Brain pericyte (primary cell): ENCODE results near the gene CDC42EP3.

Source experiments
- DNase-seq: peaks from one replicate; pipeline ENCODE4 v3.0.0-alpha.2; 2012; ENCODE audit warnings: low read depth, low spot score

Gene CDC42EP3

DNA sequence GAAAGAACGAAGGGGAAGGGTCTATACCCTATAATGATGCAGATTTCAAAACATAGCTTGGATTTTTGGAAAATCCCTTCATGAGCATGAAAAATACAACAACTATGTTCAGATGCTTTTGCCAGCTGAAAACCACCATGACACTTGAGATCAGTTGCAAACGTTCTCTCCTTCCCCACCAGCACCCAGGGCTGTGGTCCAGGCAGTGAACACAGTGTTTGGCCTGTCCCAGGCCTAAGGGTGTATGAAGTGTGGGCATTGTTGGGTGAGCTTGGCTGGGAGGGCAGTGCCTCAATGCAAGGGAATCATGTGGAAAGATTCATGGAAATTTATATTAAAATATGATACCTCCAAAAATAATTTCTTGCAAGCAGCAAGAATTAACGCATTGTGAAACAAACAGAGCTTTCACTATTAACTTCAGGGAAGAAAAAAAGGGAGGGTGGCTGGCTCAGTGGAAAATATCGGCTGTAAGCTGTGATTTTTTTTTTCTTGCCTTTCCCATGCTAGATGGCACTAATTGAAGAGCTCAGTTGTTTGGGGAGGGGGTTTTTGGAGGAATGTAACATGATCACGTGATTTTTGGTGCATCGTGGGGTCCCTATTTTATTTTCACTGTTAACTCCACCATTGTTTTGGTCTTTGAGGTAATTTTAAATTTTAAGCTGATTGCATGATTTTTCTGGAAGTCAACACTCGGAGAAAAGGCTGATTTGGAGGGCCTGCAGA, 52.0 kb downstream of the CDC42EP3 start:
- no peak for DNase-seq

DNA sequence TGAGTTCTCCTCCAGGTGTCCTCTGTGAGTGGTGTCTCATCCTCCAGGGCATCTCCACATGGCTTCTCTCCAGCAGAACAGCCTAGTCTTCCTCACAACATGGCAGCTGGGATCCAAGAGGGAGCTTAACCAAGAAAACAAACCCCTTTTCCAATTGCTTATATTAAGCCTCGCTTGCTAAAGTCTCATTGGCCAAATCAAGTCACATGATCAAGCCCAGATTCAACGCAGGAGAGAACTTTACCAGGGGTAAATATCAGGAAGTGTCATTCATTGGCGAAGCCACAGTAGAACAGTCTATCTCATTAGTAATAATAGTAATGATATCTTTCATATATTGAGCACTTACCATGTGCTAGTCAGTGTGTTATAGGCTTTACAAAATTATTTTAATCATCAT, 53.1 kb downstream of the CDC42EP3 start:
- DNase-seq: no peak

DNA sequence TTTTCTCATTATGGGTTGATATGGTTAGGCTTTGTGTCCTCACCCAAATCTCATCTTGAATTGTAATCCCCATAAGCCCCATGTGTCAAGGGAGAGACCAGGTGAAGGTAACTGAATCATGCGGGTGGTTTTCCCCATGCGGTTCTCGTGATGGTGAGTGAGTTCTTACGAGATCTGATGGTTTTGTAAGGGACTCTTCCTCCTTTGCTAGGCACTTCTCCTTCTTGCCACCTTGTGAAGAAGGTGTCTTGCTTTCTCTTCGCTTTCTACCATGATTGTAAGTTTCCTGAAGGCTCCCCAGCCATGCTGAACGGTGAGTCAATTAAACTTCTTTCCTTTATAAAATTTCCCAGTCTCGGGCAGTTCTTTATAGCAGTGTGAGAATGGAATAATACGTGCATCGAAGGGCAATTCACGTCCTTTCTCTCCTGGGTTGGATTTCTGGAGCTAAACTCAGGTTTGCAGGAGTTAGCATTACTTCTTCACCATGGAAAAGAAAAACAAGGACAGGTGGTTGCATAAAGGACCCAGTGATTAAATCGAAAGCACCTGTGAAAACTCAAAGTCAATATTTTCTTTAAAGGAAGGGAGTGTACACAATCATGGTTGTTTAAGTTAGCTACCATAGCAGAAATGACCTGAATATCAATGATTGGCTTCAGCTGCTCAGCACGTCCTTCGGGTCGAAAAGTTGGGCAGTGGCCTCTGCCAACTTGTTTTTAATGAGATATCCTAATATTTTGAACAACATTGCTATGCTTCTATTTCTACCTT, 54.1 kb downstream of the CDC42EP3 start:
- DNase-seq: no peak

DNA sequence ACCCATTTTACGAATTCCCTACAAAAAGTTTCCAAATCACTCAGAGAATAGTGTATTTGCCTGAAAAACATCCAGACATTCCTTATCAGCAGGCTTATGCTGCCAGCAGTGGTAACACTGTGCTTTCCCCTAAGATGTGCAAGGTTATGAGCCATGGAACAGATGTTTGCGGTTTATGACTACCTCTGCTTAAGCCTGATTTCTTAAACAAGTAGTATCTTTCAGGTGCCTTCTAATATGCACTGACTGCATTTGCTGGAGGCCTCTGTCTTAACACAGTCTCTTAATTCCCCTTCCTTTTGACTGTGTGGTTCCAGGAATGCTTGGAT, 54.8 kb downstream of the CDC42EP3 start:
- no peak for DNase-seq

DNA sequence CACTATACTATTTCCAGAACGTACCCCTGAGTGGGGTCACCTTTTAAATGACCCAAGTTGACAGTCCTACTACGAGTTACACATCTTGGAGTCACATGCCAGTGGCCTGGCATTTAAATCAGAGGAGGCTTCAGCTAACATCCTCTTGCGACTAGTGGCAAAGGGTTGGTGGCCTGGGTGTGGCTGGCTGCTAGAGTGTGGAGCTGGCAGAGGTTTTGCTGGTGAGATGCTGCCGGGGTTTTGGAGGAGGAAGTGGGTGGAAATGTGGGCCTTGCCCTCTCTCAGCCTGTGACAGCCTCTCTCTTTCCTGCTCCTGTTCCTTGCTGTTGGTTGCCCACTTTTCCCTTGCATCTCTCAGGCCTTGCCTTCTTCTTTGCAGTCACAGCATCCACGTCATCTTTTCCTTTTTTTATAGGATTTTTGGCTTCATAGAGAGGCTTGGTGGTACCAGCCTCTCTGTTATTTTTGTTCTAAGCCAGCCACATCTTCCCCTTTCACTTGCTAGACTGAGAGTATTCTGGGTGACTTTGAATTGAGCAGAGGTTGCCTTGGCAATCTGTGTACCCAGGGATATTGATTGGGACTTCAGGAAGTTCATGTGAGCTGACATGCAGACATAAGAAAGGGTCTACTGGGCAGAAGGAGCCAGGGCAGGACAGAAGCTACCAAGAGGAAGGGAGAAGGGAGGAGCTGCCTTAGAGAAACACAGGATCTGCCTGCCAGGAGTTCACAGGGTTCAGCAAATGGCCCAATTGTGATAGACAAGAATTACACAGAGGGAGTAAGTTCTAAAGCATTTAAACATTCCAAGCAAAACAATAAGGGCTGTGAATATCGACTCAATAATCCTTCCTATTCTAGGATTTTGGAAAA, 55.4 kb downstream of the CDC42EP3 start:
- DNase-seq: no peak

DNA sequence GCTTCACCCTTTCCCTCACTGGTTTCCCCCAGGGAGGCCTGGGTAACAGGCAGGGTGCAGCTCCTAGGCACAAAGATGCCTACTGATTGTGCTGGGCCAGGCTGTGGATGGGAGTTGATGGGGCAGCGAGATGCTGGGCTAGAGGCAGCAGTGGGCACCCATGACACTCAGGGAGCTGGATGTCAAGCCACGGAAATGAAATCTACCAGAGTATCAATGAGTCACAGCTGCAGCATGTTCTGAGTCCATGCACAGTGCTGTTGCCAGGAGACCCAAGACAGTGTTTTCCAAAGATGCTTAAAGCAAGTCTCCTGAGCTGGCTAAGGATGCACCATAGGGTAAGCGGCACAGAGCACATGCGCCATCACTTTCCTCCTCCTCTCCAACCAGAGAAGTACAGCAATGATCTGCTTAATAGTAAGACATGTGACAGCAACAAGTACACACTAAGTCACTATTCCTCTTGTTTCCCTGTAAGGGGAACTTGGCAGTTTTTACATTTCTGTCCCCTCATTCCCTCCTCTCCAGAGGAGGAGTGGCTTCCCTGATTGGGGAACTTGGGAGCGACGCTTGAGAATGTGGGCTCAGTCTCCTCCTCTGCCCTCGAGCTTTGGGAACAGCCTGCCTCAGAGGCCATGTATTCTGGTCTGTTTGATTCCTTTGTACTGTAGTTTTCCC, 57.2 kb downstream of the CDC42EP3 start:
- no peak for DNase-seq

DNA sequence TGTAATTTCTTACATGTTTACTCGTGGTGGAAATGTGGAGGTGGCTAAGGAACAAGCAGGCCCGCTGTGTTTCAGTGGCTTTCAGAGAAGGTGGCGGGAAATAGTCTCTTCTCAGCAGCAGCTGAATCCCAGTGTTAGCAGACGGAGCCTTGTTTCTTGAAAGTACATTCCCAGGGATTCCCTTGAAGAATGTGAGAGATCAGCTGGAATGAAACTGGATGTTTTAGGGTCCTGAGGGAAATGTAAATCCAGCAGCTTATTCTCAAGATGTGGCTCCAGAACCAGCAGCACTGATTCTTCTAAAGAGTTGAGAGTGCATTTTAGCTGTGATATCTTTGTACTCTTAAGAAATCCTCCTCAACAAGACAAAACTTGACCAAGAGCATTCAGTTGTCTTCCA, 59.1 kb downstream of the CDC42EP3 start:
- DNase-seq: no peak

DNA sequence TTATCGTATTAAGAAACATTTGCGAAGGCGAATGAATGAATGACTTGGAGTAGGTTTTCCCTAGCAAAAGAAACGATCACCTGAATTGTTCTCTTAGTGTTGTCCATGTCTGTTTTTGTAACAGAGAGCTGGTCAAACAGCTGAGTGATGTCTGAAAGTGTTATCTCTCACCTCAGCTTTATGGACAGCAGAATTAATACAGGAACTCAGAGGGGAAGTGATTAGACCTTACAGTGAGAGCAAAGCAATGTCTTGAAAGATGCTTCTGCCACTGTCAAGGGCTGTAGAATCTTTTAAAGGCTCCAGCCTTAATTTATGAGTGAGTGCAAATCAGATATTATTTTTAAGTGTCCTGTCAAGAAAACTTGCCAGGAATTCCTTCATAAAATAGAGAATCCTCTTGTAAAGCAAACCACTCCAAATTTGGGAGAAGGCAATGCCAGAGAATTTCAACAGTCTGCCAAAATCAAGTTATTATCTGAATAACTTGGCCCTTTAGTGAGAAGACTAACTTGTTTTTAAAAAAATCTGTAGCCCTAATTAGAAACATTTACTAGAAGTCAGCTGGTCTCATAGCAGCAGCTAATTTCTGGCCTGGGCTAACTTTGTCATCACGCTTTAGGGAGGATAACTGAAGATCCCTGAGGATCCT, 60.7 kb downstream of the CDC42EP3 start:
- DNase-seq: no peak

DNA sequence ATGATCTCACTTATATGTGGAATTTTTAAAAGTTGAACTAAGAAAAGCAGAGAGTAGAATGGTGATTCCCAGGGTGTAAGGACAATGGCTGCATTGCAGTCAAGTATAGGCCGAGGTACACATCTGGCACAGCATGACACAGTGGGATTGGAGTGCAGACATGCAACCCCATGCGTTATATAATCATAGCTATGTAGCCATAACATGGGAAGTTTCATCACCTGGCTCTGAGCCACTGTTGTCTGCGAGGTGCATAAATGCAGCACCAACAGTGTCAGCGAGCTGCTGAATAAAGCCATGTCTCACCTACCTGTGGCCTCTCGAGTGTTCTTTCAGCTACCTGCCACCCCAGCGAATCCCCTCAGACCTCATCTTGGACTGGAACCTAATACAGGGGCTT, 61.7 kb downstream of the CDC42EP3 start:
- no peak for DNase-seq

DNA sequence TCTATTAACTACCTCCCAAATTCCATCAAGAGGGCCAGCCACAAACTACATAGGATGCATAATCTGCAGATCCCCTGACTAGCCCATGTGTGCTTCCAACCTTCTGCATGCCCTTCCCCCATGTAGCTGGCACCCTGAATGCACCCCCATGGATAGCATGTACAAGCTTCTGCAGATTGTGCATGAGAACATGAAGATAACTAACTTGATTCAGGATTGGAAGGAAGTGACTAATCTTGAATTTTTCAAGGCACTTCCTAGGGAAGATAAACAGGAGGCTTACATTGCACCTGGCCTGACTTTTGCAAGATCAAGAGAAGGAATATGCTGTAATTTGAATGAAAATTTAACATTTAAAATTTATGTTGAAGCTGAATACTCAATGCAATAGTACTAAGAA, 66.7 kb downstream of the CDC42EP3 start:
- DNase-seq: no peak

DNA sequence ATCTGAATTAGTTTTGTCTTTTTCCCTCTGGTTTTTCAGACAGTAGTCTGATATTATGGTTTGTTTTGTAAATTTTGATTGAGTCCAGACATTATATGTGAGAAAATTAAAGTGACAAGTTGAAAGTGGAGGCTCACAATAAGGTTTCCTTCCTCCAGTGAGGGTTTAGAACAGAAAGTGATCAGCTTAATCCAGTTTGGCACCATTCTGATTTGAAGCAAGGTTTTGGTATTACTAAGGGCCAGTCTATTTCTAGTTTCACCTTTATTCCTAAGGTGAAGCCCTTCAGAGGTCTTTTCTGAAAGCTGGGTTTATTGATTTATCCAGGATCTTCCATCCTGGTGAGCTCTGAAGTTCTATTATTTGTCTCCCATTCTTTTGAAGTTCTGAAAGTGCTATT, 68.7 kb downstream of the CDC42EP3 start:
- no peak for DNase-seq

DNA sequence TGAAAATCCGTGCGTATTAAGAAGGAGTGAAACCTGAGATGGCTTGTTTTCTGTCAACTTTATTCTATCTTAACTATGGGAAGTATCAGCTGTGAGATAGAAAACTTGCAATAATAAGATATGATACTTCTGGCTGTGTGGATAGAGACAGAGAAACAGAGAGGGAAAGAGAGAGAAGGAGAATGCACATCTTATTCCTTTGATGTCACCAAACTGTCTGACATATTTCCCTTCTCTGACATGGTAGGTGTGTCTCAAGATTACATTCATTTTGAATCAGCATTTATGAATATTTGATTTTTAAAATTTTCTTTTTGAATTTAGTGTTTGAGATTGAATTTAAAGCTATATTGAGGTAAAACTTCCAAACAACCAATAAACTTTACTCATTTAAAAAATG, 69.4 kb downstream of the CDC42EP3 start:
- no peak for DNase-seq

DNA sequence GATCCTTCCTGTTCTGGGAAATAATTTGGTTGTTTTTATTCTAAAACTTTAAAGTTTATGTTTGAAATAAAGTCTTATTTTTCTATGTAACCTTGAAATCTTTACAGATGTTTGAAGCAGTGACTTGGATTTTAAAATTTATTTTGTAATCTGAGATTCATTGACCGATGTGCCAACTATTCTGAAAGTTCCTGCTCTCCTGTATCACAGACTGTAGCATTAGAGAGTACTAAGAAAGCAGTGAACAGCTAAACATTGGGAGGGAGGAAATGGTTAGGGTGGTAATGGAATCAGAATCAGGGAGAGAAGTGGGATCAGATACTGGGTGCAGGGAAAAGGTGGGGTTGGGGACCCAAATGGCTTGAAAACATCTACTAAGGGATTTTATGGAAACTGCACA, 69.9 kb downstream of the CDC42EP3 start:
- no peak for DNase-seq

DNA sequence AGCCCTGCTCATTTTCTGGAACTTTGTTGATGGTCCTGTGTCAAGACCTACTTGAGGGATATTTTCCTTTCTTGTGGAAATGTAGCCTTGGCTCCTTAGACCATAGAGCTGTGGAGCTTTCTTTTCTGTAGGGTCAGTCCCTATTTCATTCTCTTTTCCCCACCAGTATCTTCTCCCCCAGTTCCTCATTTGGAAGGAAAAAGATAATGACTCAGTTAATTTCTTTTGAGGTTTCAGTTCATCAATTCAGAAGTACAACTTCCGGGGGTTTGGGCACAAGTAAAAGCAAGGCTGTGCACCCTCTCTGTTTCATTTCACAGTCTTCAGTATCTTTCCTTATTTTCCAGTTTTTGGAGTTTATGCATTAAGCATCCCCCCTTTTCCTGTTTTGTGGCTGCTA, 70.7 kb downstream of the CDC42EP3 start:
- no peak for DNase-seq

DNA sequence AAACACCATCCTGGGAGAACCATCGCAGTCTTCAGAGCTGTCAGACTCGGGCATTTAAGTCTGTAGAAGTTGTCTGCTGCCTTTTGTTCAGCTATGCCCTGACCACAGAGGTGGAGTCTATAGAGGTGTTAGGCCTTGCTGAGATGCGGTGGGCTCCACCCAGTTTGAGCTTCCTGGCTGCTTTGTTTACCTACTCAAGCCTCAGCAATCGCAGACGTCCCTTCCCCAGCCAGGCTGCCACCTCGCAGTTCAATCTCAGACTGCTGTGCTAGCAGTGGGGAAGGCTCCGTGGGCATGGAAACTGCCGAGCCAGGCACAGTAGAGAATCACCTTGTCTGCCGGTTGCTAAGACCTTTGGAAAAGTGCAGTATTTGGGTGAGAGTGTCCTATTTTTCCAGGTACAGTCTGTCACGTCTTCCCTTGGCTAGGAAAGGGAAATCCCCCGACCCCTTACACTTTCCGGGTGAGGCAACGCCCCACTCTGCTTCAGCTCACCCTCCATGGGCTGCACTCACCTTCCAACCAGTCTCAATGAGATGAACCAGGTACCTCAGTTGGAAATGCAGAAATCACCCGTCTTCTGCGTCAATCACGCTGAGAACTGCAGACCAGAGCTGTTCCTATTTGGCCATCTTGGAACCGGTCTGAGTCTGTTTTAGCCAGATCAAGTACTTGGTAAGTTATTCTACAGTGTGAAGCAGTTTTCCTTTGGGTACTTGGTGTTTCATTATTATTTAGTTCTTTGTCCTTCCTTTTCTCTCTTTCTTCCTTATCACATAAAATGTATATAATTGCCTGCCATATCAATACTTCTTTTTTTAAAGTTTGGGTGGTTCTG, 71.5 kb downstream of the CDC42EP3 start:
- DNase-seq: no peak

DNA sequence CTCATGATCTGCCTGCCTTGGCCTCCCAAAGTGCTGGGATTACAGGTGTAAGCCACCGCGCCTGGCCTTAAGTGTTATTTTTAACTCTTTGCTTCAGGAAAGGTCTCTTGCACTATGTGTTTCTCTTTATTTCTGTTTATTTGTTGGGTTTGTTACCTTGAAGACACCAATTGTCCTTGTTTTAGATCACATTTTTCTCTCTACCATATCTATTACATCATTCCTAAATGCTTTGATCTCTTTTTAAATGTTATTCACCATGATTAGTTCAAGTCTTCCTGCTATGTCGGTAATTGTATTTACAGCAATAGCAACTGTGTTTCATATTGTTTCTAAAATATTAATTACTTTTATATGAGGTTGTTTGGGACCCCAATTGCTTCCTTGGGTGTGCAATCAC, 77.7 kb downstream of the CDC42EP3 start:
- no peak for DNase-seq

DNA sequence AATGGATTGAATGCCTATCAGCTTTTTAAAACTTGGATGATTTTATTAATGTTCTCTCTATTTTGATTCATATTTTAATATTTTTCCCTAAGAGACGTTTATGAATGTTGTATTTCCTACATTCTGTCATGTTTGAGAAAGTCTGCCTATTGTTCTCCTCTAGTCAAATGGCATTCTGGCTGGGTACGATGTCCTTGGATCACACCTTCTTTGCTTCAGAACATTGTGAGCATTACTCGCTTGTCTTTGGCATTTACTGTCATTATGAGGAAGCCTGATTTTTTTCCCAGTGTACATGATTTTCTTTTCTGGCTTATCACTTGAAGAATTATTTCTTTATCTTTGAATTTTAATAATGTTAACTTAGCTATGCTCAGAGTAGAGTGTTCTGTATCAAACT, 78.4 kb downstream of the CDC42EP3 start:
- no peak for DNase-seq
